Measurements from ENCODE around the gene UFC1. TPM values are rescaled to one million over a fixed set of nuclear protein-coding genes. Genes with fewer than 3 reads are reported as not detected.

Gene UFC1
- polyA plus RNA-seq, 1 experiment = 89.4 TPM

GRCh38 chr1:161171191-161171590 is 17.4 kb downstream of the UFC1 start:
- peaks cover 20% of the 10 kb centered on the region for H3K36me3 ChIP-seq (ENCODE audit: control insufficient read depth, insufficient read depth, low read length)
- H3K27me3 ChIP-seq (ENCODE audit: control insufficient read depth, insufficient read depth, low read length) = no peaks in the 10 kb centered on the region
- TF ChIP-seq CTCF (IDR thresholded peaks at IDR 0.05; ENCODE audit: insufficient read depth, low read depth, low read length) = no peak; the same call in 1 of the 2 replicates
- ChIA-PET POLR2A (no interaction called here), CTCF (no interaction called here)
- DNase-seq (ENCODE audit: low read depth) = no peak
- no peak overlapping the region for H3K4me3 ChIP-seq (ENCODE audit: low read depth, low read length)

GRCh38 chr1:161171696-161172095 is 17.9 kb downstream of the UFC1 start:
- H3K36me3 ChIP-seq (ENCODE audit: control insufficient read depth, insufficient read depth, low read length) = peaks cover 20% of the 10 kb centered on the region
- no peak overlapping the region for H3K4me3 ChIP-seq (ENCODE audit: low read depth, low read length)
- ChIA-PET CTCF (no interaction called here), POLR2A (no interaction called here)
- no peak for DNase-seq (ENCODE audit: low read depth)
- no peaks in the 10 kb centered on the region for H3K27me3 ChIP-seq (ENCODE audit: control insufficient read depth, insufficient read depth, low read length)
- TF ChIP-seq CTCF (IDR thresholded peaks at IDR 0.05; ENCODE audit: insufficient read depth, low read depth, low read length) = no peak

- TF ChIP-seq CTCF (IDR thresholded peaks at IDR 0.05; ENCODE audit: insufficient read depth, low read depth, low read length) = no peak
- no peak overlapping the region for H3K4me3 ChIP-seq (ENCODE audit: low read depth, low read length)
- POLR2A ChIA-PET = no interaction called here
- DNase-seq (ENCODE audit: low read depth) = no peak
- H3K36me3 ChIP-seq (ENCODE audit: control insufficient read depth, insufficient read depth, low read length) = peaks cover 20% of the 10 kb centered on the region
- no peaks in the 10 kb centered on the region for H3K27me3 ChIP-seq (ENCODE audit: control insufficient read depth, insufficient read depth, low read length)
- CTCF ChIA-PET = interaction anchor here (0.6 kb wide), 1 partner anchor 9 kb away, joined by 3 read pairs; no protein-coding TSS in a partner anchor
These were observed 18.6 kb downstream of the UFC1 start for GRCh38 chr1:161172349-161172748.

DNA sequence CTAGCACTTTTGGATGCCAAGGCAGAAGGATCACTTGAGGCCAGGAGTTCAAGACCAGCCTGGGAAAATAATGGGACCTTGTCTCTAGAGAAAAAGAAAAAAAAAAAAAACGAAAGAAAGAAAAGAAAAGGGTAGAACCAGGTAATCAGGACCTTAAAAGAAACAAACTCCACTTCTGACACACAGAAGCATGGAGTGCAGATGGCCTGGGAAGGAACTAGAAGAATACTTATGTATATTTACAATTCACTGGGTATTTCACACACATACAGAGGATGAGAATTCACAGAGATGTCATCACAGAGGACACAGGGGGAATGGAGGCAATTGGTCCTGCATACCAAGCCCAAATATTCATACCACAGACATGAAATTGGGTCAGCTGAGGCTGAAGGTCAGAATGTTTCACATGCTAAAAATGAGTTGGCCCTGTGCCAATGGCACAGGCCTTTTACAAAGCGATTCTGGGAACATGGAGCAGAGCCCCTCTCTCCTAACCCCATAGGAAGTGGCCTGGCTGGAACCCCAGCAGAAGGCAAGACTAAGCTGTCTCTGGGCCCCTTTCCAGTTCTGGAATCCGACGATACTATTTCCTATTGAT is 19.1 kb downstream of the UFC1 start:
- ChIA-PET CTCF (interaction anchor here (0.6 kb wide), 1 partner anchor 10 kb away, joined by 3 read pairs; no protein-coding TSS in a partner anchor), POLR2A (interaction anchor here (0.6 to 0.7 kb wide), 2 partner anchors 32 to 53 kb away, joined by 3 to 7 read pairs; no protein-coding TSS in a partner anchor)
- TF ChIP-seq CTCF (IDR thresholded peaks at IDR 0.05; ENCODE audit: insufficient read depth, low read depth, low read length) = no peak

DNA sequence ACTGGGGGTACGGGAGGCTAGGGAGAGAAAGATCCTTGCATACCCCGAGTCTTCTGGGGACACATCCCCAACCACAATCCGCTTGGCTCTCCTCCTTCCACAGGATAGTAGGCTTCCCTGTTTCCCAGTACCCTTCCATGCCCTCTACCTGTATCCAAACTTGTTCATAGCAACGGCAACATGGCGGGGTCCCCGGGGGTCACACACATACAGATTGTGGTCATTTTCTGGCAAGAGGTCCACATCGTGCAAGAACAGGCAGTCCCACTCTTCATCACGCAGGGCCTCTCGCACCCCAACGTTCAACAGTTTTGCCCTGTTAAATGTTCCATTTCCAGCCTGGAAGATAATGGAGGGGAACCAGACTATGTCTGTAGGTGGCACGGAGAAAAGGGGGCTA is 19.9 kb downstream of the UFC1 start:
- H3K4me3 ChIP-seq (ENCODE audit: low read depth, low read length) = no peak overlapping the region
- no peaks in the 10 kb centered on the region for H3K27me3 ChIP-seq (ENCODE audit: control insufficient read depth, insufficient read depth, low read length)
- no peak for TF ChIP-seq CTCF (IDR thresholded peaks at IDR 0.05; ENCODE audit: insufficient read depth, low read depth, low read length)
- DNase-seq (ENCODE audit: low read depth) = no peak
- ChIA-PET POLR2A (interaction anchor here (0.6 kb wide), 1 partner anchor 52 kb away, joined by 7 read pairs; no protein-coding TSS in a partner anchor), CTCF (no interaction called here)
- H3K36me3 ChIP-seq (ENCODE audit: control insufficient read depth, insufficient read depth, low read length) = peaks cover 20% of the 10 kb centered on the region

More for the DNA sequence above, 19.1 kb downstream of the UFC1 start:
- no peak overlapping the region for H3K4me3 ChIP-seq (ENCODE audit: low read depth, low read length)
- peak; percentile 69 for DNase-seq (ENCODE audit: low read depth)
- no peaks in the 10 kb centered on the region for H3K27me3 ChIP-seq (ENCODE audit: control insufficient read depth, insufficient read depth, low read length)
- peaks cover 20% of the 10 kb centered on the region for H3K36me3 ChIP-seq (ENCODE audit: control insufficient read depth, insufficient read depth, low read length)

Measured in BJ (cell line).